Activated CD8-positive, alpha-beta memory T cell treated with anti-CD3 and anti-CD28 coated beads, Interleukin-2, amount 10 ng/mL, durations not matched to agents 7 days and 5 days (primary cell): Measurements from ENCODE around the gene KSR1. TPM values are rescaled to one million over a fixed set of nuclear protein-coding genes. Genes with fewer than 3 reads are reported as not detected.

Source experiments
- ATAC-seq: fragments of 150-1000 bp; cut with Tn5 transposase; one replicate; pipeline ENCODE4 v1.10.0; 2021; ENCODE audit warnings: moderate library complexity
- CTCF ChIA-PET: fragments of 350-600 bp; sonication (Branson Sonifier 250); formaldehyde crosslinking; loops from one replicate; lab custom pipeline; 2021; ENCODE audit warnings: antibody characterized with exemption; lab: Charles Lee
- DNase-seq: peaks from one replicate; pipeline ENCODE4 v3.0.0-alpha.2; 2020
- H3K27ac Mint-ChIP-seq: one replicate; pipeline ENCODE4 v1.8.0; 2021; ENCODE audit warnings: mild to moderate bottlenecking, mixed read lengths
- H3K27me3 Mint-ChIP-seq: one replicate; pipeline ENCODE4 v1.8.0; 2021; ENCODE audit warnings: mixed read lengths
- H3K36me3 Mint-ChIP-seq: one replicate; pipeline ENCODE4 v1.8.0; 2021; ENCODE audit warnings: mild to moderate bottlenecking, mixed read lengths
- H3K4me1 Mint-ChIP-seq: one replicate; pipeline ENCODE4 v1.8.0; 2021; ENCODE audit warnings: mixed read lengths
- H3K4me3 Mint-ChIP-seq: one replicate; pipeline ENCODE4 v1.8.0; 2021; ENCODE audit warnings: mild to moderate bottlenecking, moderate library complexity, mixed read lengths
- H3K9me3 Mint-ChIP-seq: one replicate; pipeline ENCODE4 v1.8.0; 2022; ENCODE audit warnings: low read depth, mixed read lengths
- total RNA-seq, 2 experiments: library from RNA; stranded (reverse); gene quantifications; one replicate each; pipeline ENCODE4 v1.2.3, GENCODE V29; 2021

Gene KSR1
- total RNA-seq, 2 experiments from 2014 or later, result 56.6 to 70.4 TPM

DNA sequence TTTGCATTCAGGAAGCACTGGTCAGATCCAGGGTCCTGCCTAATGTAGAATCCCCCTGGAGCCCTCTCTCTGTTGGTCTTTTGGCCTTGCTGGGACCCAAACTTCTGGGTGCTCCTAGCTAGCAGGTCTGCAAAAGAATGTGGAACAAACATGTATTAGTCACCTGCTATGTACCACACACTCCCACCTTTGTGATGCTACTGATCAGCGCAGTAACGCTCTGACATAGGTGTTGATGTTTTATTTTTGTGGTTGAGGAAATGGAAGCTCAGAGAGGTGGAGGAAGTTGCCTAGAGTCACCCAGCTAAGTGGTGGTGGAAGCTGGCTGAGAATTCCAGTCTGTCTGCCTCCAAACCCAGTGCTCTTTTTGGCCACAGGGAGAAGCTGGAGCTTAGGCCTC, 139.0 kb downstream of the KSR1 start:
- Mint-ChIP-seq H3K36me3 (peaks cover 9% of the 10 kb centered on the region), H3K4me1 (peaks cover 15% of the 10 kb centered on the region), H3K27me3 (no peaks in the 10 kb centered on the region), H3K9me3 (no peaks in the 10 kb centered on the region), H3K4me3 (no peak overlapping the region), H3K27ac (peak overlapping the region; percentile 18)
- ATAC-seq, result peak; percentile 31
- no peak for DNase-seq
- CTCF ChIA-PET, result interaction anchor here (0.6 to 1.5 kb wide), 6 partner anchors 17 to 358 kb away, joined by 3 to 5 read pairs (median 4); no protein-coding TSS in a partner anchor

DNA sequence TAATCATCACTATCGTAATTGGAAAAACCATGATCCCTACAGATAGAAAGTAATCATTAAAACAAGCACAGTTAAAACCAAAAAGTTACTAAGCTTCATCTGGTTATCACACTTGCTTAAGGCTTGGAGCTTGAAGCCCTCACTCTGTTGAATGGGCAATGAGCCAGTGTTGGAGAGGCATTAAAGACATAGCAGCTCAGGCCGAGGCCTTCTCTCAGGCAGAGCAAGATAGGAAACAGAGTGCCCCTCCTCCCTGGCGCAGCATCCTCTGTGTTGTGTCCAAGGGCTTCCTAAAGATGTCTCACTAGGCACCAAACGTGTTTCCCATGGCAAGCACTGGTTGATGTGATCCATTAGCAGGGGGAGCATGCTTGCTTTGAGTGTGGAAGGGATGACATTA, 139.8 kb downstream of the KSR1 start:
- H3K36me3 Mint-ChIP-seq, result peaks cover 15% of the 10 kb centered on the region
- no peak overlapping the region for H3K27ac Mint-ChIP-seq
- H3K4me1 Mint-ChIP-seq, result peaks cover 17% of the 10 kb centered on the region
- H3K4me3 Mint-ChIP-seq, result no peak overlapping the region
- ATAC-seq (no peak), DNase-seq (no peak)
- CTCF ChIA-PET, result interaction anchor here (0.8 to 1.5 kb wide), 6 partner anchors 23 to 359 kb away, joined by 3 to 5 read pairs (median 4); no protein-coding TSS in a partner anchor
- H3K9me3 Mint-ChIP-seq, result no peaks in the 10 kb centered on the region
- no peaks in the 10 kb centered on the region for H3K27me3 Mint-ChIP-seq

DNA sequence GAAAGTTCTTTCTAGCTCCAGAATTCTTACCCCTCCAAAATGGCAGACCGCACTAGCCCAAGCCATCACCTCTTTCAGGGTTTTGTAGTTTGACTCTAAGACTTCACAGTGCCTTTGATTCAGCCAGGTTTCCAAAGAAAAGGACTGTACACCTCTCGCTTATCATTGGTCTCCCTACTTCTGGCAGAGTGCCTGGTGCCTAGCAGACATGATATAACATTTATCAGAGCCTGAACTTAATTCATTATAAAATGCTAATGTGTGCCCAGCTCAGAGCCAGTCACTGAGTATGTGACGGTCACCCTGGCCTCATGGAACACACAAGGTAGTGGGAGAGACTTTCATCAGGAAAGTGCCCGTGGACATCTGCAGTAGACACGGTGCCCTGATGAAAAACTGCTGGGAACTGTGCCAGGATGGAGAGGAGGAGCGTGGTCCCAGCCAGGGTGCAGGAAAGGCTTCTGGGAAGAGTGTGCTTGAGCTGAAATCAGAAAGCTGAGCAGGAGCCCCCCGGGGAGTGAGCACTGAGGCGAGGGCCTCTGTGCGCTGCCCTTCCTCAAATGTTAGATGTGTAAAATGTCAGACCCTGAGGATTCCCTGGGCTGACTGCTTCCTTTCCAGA, 140.4 kb downstream of the KSR1 start:
- H3K27ac Mint-ChIP-seq, result no peak overlapping the region
- CTCF ChIA-PET, result interaction anchor here (1.0 to 1.5 kb wide), 4 partner anchors 23 to 360 kb away, joined by 3 to 5 read pairs (median 4); no protein-coding TSS in a partner anchor
- DNase-seq (no peak), ATAC-seq (no peak)
- H3K27me3 Mint-ChIP-seq, result no peaks in the 10 kb centered on the region
- H3K4me3 Mint-ChIP-seq, result no peak overlapping the region
- peaks cover 22% of the 10 kb centered on the region for H3K4me1 Mint-ChIP-seq
- peaks cover 17% of the 10 kb centered on the region for H3K36me3 Mint-ChIP-seq
- H3K9me3 Mint-ChIP-seq, result no peaks in the 10 kb centered on the region

DNA sequence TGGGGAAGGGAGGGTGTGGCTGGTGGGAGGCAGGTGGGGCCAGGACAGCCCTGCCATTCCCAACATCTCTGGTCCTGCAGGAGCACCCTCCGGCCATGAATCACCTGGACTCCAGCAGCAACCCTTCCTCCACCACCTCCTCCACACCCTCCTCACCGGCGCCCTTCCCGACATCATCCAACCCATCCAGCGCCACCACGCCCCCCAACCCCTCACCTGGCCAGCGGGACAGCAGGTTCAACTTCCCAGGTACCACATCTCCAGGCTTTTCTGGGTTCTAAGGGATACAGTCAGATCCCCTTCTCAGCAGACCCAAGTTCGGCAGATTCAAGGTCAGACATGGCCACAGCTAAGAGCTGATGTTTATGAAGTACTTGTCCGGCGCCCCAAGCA, 140.9 kb downstream of the KSR1 start:
- H3K36me3 Mint-ChIP-seq, result peaks cover 17% of the 10 kb centered on the region
- H3K9me3 Mint-ChIP-seq, result no peaks in the 10 kb centered on the region
- H3K4me3 Mint-ChIP-seq, result no peak overlapping the region
- no peak overlapping the region for H3K27ac Mint-ChIP-seq
- CTCF ChIA-PET, result interaction anchor here (6.6 to 9.3 kb wide), 2 partner anchors 141 to 242 kb away, joined by 81 to 124 read pairs; partner anchors contain the start of gene KSR1
- H3K4me1 Mint-ChIP-seq, result peaks cover 24% of the 10 kb centered on the region
- H3K27me3 Mint-ChIP-seq, result no peaks in the 10 kb centered on the region
- ATAC-seq (no peak), DNase-seq (no peak)

DNA sequence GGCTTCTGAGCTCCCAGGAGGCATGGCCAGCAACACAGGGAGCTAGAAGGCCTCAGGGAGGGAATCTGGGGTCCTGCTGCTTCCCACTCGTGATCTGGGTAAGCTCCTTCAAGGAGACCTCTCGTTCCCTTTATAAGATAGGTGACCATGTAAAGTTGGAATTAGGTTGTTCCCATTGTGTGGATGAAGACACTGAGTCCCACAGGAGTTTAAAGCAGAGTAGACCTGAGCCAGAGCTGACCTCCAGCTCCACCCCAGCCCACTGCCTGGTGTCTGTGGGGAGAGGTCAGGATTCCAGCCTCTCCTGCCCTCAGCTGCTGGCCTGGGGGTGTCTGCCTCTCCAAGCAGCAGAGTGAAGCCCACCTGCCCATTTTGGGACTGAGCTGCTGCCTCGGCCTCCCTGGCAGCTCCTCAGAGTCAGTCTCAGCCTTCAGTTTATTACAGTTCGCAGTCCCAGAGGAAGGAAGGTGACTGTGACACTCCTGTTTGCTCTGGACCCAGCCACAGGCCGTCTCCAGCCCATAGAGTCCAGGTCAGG, 141.6 kb downstream of the KSR1 start:
- Mint-ChIP-seq H3K4me1 (peaks cover 28% of the 10 kb centered on the region), H3K4me3 (no peak overlapping the region), H3K36me3 (peaks cover 17% of the 10 kb centered on the region), H3K9me3 (no peaks in the 10 kb centered on the region), H3K27me3 (no peaks in the 10 kb centered on the region), H3K27ac (no peak overlapping the region)
- DNase-seq (no peak), ATAC-seq (no peak)
- CTCF ChIA-PET, result interaction anchor here (0.6 to 9.3 kb wide), 6 partner anchors 30 to 356 kb away, joined by 3 to 152 read pairs (median 45); partner anchors contain the start of gene KSR1

DNA sequence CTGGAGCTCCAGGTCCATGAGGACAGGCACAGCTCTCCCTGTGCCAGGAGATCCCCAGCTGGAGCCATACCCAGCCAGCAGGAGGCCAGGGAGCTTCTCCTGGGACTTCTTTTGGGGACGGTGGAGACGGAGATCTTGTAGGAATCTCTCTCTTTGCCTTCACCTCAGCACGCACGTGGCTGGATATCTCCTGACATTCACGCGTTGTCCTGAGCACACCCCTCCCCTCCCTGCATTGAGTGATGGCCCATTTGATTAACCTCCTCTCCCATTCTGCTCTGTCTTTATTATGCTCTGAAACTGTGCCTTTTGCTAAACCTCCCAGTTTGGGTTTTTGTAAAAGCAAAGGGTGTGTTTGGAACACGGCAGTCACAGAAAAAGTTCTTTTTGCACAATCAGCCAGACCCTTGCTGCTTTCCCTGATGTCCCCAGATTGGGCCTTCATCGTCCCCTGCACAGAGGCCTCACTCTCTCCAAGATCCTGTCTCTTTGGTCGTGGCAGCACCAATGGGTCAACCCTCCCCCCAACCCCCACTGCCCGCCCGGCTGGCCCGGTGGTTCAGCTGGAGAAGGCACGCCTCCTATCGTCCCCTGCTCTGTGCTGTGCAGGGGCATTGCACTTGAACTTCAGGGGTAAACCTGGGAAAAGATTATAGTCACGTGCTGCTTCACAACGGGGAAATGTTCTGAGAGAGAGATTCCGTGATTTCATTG, 142.2 kb downstream of the KSR1 start:
- ATAC-seq (no peak), DNase-seq (no peak)
- Mint-ChIP-seq H3K4me3 (no peak overlapping the region), H3K36me3 (peaks cover 17% of the 10 kb centered on the region), H3K9me3 (no peaks in the 10 kb centered on the region), H3K27me3 (no peaks in the 10 kb centered on the region), H3K27ac (peak overlapping the region; percentile 56), H3K4me1 (peaks cover 30% of the 10 kb centered on the region)
- CTCF ChIA-PET, result interaction anchor here (0.6 to 9.3 kb wide), 17 partner anchors 11 to 357 kb away, joined by 3 to 152 read pairs (median 13); partner anchors contain the start of gene KSR1

DNA sequence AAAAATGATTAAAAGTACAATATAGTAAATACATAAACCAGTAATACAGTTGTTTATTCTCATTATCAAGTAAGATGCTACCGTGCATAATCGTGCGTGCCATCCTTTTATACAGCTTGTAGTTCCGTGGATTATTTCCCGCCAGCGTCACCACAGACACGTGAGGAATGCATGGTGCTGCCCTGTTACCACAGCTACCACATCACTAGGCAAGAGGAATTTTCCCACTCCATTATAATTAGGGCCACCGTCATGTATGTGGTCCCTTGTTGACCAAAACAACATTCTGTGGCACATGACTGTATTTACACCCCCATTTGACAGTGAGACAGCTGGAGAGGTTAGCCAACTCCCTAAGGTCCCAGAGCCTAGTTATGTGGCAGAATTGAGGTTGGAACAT, 144.2 kb downstream of the KSR1 start:
- Mint-ChIP-seq H3K27ac (no peak overlapping the region), H3K4me3 (no peak overlapping the region), H3K4me1 (peaks cover 24% of the 10 kb centered on the region), H3K27me3 (no peaks in the 10 kb centered on the region), H3K36me3 (peaks cover 18% of the 10 kb centered on the region), H3K9me3 (no peaks in the 10 kb centered on the region)
- ATAC-seq (no peak), DNase-seq (no peak)
- CTCF ChIA-PET, result interaction anchor here (0.8 to 9.3 kb wide), 42 partner anchors 9 to 363 kb away, joined by 3 to 152 read pairs (median 8); partner anchors contain the start of genes KSR1, LGALS9 and WSB1

DNA sequence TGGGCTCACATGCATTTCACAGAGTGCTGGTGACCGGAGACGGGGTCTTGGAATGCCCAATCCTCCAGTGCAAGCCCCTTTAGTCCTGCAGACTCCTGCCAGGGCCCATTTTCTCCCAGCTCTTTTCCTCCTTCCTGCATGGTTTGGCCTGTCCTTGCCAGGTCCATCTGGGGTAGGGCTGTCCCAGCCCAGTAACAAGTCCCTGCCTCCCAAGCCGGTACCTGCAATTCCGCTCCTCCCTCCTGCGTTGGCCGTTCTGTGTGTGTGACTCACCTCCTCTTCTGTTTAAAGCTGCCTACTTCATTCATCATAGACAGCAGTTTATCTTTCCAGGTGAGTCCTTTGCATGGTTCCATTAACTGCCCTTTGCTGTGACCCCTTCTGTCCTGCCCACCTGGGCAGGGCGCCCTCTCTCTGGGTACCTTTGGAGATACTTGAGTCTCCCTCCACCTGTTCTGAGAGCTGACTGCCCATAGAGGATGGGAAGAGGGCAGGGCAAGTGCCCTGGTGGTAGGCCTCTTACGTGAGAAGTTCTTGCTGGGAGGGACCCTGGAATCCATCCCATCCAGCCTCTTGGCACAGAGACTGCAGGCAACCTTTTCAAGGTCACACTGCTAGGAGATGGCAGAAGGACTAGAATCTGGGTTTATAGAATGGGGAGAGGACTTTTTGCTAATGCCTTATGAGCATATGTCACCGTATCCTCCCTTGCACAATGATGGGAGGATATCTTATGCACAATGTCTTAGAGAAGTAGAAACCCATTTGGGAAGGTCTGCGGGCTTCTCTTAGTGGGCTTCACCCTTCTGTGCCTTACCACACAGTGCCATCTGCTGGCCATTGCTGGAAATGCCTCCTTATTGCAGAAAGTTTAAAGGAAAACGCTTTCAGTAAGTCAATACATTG, 145.1 kb downstream of the KSR1 start:
- Mint-ChIP-seq H3K9me3 (no peaks in the 10 kb centered on the region), H3K36me3 (peaks cover 17% of the 10 kb centered on the region), H3K27ac (no peak overlapping the region), H3K4me1 (peaks cover 19% of the 10 kb centered on the region), H3K27me3 (no peaks in the 10 kb centered on the region), H3K4me3 (no peak overlapping the region)
- peak; percentile 87 for DNase-seq
- peak; percentile 43 for ATAC-seq
- CTCF ChIA-PET, result interaction anchor here (0.7 to 9.3 kb wide), 30 partner anchors 9 to 383 kb away, joined by 3 to 152 read pairs (median 10); partner anchors contain the start of genes KSR1, LGALS9 and WSB1

DNA sequence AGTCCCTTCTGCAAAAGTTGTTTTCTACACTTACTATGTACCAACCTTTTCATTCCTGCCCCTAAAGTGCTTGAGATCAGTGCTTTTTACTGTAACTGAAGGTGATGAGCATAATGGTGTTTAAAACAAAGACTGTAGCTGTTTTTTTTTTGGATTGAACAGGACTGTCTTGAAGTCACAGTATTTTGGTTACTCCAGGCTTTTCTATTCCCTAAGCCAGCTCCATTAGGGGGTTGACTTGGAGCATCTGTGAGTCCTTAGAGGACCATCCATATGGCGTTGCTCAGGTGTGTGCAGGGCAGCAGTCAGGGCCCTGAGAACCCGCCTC, 145.7 kb downstream of the KSR1 start:
- H3K36me3 Mint-ChIP-seq, result peaks cover 19% of the 10 kb centered on the region
- H3K4me1 Mint-ChIP-seq, result peaks cover 19% of the 10 kb centered on the region
- no peak for ATAC-seq
- no peak overlapping the region for H3K4me3 Mint-ChIP-seq
- no peak for DNase-seq
- no peaks in the 10 kb centered on the region for H3K27me3 Mint-ChIP-seq
- CTCF ChIA-PET, result interaction anchor here (0.7 to 9.3 kb wide), 24 partner anchors 8 to 384 kb away, joined by 3 to 152 read pairs (median 26); partner anchors contain the start of genes KSR1 and LGALS9
- no peaks in the 10 kb centered on the region for H3K9me3 Mint-ChIP-seq
- H3K27ac Mint-ChIP-seq, result no peak overlapping the region

DNA sequence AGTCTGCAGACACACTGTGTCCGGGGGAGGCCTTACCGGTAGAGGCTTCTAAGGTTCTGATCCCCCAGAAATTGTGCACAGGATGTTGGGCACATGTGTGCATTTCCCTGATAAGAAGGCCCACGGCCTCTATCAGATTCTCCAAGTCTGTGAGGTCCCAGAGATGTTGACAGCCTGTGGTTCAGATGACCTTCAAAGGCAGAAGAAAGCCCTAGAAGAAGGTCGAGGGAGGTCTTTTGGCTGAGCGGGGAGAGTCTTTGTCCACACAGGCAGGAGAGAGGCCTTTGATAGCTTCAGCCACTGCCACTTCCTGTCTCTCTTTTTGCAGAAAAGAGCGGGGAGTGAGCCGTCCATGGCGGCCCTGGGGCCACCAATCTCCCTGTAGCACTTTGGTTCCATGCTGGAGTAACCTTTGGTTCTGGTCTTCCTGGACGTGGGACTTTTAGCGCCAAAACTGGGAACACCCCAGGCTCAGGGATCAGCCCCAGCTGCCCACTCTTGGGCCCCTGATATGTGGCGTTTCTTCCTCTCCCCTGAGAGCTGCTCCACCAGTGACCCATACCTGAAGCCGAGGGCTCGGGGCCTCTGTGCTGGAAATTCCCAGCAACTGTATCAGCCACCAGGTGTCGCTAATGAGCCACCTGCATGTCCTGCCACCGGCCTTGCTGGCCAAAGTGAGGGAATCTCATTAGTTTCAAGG, 146.6 kb downstream of the KSR1 start:
- peak; percentile 38 for ATAC-seq
- Mint-ChIP-seq H3K9me3 (no peaks in the 10 kb centered on the region), H3K36me3 (peaks cover 19% of the 10 kb centered on the region), H3K27me3 (no peaks in the 10 kb centered on the region), H3K4me3 (no peak overlapping the region), H3K4me1 (peaks cover 19% of the 10 kb centered on the region), H3K27ac (no peak overlapping the region)
- peak; percentile 79 for DNase-seq
- CTCF ChIA-PET, result interaction anchor here (0.9 to 9.3 kb wide), 24 partner anchors 13 to 385 kb away, joined by 3 to 152 read pairs (median 8); partner anchors contain the start of genes KSR1 and LGALS9

DNA sequence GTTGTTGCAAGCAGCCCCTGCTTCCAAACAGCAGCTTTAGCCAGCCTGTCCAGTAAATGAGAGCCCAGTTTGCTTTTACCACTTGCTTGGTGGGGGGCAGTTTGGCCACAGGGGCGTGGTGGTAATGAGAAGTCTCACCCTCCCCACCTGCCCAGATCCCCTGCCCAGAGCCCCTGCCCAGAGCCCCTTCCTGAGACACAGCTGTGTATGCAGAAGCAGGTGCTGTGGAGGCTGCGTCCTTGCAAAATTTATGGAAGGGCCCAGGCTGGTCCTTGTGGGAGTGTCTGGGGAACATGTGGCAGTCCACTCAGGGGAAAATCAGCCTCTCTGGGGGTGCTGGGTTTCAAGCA, 147.1 kb downstream of the KSR1 start:
- H3K27ac Mint-ChIP-seq, result no peak overlapping the region
- H3K36me3 Mint-ChIP-seq, result peaks cover 19% of the 10 kb centered on the region
- no peaks in the 10 kb centered on the region for H3K9me3 Mint-ChIP-seq
- no peaks in the 10 kb centered on the region for H3K27me3 Mint-ChIP-seq
- H3K4me1 Mint-ChIP-seq, result peaks cover 23% of the 10 kb centered on the region
- DNase-seq (no peak), ATAC-seq (no peak)
- H3K4me3 Mint-ChIP-seq, result no peak overlapping the region
- CTCF ChIA-PET, result interaction anchor here (0.9 to 9.3 kb wide), 21 partner anchors 12 to 366 kb away, joined by 3 to 152 read pairs (median 11); partner anchors contain the start of genes KSR1 and LGALS9
